Choroid plexus epithelial cell (primary cell): ENCODE results near the gene SELENOO.

Source experiments
- DNase-seq: peaks from one replicate; pipeline ENCODE4 v3.0.0-alpha.2; 2010; ENCODE audit warnings: low read depth
- H3K4me3 ChIP-seq: 2 replicates; pipeline ENCODE4 v1.5.1; 2011; ENCODE audit warnings: low read depth, mild to moderate bottlenecking, control low read depth, low read length, moderate library complexity
- CTCF ChIP-seq: conservative IDR thresholded peaks from 2 replicates; pipeline ENCODE4 v1.5.1; 2011; ENCODE audit warnings: low read depth, mild to moderate bottlenecking, control low read depth, inconsistent platforms, low read length, moderate library complexity

Gene SELENOO

GRCh38 chr22:50221410-50222300 is 20.8 kb downstream of the SELENOO start:
- DNase-seq = no peak
- no peak overlapping the region for H3K4me3 ChIP-seq
- peak; percentile 32 for TF ChIP-seq CTCF

GRCh38 chr22:50222508-50222907 is 21.7 kb downstream of the SELENOO start:
- no peak for TF ChIP-seq CTCF

GRCh38 chr22:50224071-50224470 is 23.3 kb downstream of the SELENOO start:
- DNase-seq = no peak
- H3K4me3 ChIP-seq = no peak overlapping the region
- no peak for TF ChIP-seq CTCF

More at GRCh38 chr22:50222508-50222907, 21.7 kb downstream of the SELENOO start:
- no peak overlapping the region for H3K4me3 ChIP-seq
- DNase-seq = no peak

GRCh38 chr22:50225200-50225969 is 24.6 kb downstream of the SELENOO start:
- TF ChIP-seq CTCF = no peak
- DNase-seq = no peak
- no peak overlapping the region for H3K4me3 ChIP-seq

GRCh38 chr22:50226063-50226874 is 25.5 kb downstream of the SELENOO start:
- TF ChIP-seq CTCF = no peak
- no peak for DNase-seq
- H3K4me3 ChIP-seq = no peak overlapping the region

- H3K4me3 ChIP-seq = no peak overlapping the region
- no peak for TF ChIP-seq CTCF
- no peak for DNase-seq
These were observed 26.0 kb downstream of the SELENOO start for GRCh38 chr22:50226875-50227165.
